Heart left ventricle (tissue), 13 donors: Measurements from ENCODE around the gene SMIM1.

Experiments used
- POLR2A ChIP-seq, 2 donors: fragments of 450-650 bp; IDR thresholded peaks; one replicate each; pipeline ENCODE4 v1.6.1; 2017; ENCODE audit warnings: antibody characterized with exemption in 2 of 2, mild to moderate bottlenecking in 2 of 2, moderate library complexity in 2 of 2
- TF ChIP-seq, protein P1 (sequence below), 12 donors: fragments of 200-600 bp; sonication (generic) in 4 of 12; IDR thresholded peaks; one replicate each; pipeline versions ENCODE4 v1.5.0 to v1.8.0; 2018 to 2022; ENCODE audit warnings: antibody characterized with exemption in 12 of 12, mild to moderate bottlenecking in 5 of 12
- donor health status: ischemic (EF 13 %, LVEDD 7.1; RV severe dilation, severe dysfunction).
- donor health status: DM: no; HTN: yes; CAD: no.
- donor health status: DM: no; HTN: no; CAD: no.
- donor health status: ischemic (EF 25% LVEDD 6.9; RV normal size, moderate dysfunction).
- donor health status: ischemic (EF 25% LVEDD 5.7; RV mildly dilated, moderate dysfunction).
- donor health status: ischemic (EF 35%, LVEDD 5.7; RV mildly dilated, moderate dysfunction).
- donor health status: nonischemic (EF 11% LVEDD 7.7; RV severe dilation, severe dysfunction).
- donor health status: DM: yes; HTN: yes; CAD: no.
- donor health status: PGD.
- donor health status: ischemic (EF 29% LVEDD 5.4; RV normal size, mild dysfunction).
- donor health status: nonischemic (EF 23%, LVEDD 6.1; RV moderate dilation, normal function).

DNA sequence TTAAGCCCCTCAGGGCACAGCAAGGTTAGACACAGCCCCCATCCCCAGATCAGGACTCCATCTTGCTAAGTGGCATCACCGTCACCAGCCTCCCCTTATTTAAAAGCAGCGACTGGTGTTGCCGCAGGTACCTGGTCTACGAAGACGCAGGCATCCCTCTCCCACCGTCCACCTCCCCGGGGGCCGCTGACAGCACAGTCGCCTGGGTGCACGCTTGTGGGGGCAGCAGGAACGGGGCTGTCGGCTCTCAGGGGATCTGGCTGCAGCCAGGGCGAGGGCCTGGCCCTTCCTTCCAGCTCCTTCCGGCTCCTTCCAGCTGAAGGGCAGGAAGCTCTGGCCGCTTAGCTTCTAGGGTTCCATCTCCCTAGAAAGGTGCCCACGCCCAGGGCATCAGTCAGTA, 37.9 kb upstream of the SMIM1 start:
- no peak for TF ChIP-seq POLR2A (IDR thresholded peaks at IDR 0.05)
- TF ChIP-seq, protein P1, sequence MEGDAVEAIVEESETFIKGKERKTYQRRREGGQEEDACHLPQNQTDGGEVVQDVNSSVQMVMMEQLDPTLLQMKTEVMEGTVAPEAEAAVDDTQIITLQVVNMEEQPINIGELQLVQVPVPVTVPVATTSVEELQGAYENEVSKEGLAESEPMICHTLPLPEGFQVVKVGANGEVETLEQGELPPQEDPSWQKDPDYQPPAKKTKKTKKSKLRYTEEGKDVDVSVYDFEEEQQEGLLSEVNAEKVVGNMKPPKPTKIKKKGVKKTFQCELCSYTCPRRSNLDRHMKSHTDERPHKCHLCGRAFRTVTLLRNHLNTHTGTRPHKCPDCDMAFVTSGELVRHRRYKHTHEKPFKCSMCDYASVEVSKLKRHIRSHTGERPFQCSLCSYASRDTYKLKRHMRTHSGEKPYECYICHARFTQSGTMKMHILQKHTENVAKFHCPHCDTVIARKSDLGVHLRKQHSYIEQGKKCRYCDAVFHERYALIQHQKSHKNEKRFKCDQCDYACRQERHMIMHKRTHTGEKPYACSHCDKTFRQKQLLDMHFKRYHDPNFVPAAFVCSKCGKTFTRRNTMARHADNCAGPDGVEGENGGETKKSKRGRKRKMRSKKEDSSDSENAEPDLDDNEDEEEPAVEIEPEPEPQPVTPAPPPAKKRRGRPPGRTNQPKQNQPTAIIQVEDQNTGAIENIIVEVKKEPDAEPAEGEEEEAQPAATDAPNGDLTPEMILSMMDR (IDR thresholded peaks at IDR 0.05): no peak
